ENCODE data around the gene DDN.

DNA sequence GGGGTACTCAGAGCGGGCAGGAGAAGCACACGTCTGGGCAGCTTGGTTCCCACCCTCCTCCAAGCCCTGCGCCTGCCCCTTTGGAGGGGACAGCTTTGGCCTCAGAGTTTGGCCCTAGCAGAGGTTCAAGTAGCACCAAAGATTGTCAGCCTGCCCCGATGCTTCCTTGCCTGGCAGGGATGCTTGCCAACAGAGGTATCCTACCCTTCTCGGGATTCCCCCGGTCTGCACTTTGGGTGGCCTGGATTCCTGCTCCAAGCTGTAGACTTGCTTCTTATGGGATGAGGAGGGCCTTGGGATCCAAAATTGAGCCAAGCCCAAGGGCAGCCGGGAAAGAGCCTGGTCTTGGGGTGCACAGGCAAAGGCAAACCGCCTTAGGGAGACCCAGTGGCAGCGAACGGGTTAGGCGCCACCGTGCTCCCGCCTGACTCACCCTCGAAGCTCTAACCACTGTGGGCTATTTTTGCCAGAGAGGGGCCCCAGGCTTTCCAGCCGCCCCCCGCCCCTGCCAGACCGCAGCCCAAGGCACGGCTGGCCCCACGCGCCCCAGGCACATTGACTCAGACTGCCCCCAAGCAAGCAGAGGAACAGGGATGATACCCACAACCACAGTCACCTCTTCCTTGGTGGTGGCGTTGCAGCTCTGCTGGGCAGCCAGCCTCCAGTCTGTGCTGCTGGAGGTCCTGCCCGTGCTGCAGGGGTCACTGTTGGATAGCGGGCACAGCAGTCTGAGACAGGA lies 26.8 kb downstream of the DDN start:
- TF ChIP-seq POLR2AphosphoS5 (IDR thresholded peaks at IDR 0.05; ENCODE audit: low read depth) (no peak), SPI1 (IDR thresholded peaks at IDR 0.05; ENCODE audit: borderline replicate concordance, low read depth) (no peak), GABPA (IDR thresholded peaks at IDR 0.05; ENCODE audit: low read depth) (no peak)
- TF ChIP-seq, protein P1, sequence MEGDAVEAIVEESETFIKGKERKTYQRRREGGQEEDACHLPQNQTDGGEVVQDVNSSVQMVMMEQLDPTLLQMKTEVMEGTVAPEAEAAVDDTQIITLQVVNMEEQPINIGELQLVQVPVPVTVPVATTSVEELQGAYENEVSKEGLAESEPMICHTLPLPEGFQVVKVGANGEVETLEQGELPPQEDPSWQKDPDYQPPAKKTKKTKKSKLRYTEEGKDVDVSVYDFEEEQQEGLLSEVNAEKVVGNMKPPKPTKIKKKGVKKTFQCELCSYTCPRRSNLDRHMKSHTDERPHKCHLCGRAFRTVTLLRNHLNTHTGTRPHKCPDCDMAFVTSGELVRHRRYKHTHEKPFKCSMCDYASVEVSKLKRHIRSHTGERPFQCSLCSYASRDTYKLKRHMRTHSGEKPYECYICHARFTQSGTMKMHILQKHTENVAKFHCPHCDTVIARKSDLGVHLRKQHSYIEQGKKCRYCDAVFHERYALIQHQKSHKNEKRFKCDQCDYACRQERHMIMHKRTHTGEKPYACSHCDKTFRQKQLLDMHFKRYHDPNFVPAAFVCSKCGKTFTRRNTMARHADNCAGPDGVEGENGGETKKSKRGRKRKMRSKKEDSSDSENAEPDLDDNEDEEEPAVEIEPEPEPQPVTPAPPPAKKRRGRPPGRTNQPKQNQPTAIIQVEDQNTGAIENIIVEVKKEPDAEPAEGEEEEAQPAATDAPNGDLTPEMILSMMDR (IDR thresholded peaks at IDR 0.05; ENCODE audit: insufficient read depth, low read length): peak; percentile 11
- TF ChIP-seq, protein P2, sequence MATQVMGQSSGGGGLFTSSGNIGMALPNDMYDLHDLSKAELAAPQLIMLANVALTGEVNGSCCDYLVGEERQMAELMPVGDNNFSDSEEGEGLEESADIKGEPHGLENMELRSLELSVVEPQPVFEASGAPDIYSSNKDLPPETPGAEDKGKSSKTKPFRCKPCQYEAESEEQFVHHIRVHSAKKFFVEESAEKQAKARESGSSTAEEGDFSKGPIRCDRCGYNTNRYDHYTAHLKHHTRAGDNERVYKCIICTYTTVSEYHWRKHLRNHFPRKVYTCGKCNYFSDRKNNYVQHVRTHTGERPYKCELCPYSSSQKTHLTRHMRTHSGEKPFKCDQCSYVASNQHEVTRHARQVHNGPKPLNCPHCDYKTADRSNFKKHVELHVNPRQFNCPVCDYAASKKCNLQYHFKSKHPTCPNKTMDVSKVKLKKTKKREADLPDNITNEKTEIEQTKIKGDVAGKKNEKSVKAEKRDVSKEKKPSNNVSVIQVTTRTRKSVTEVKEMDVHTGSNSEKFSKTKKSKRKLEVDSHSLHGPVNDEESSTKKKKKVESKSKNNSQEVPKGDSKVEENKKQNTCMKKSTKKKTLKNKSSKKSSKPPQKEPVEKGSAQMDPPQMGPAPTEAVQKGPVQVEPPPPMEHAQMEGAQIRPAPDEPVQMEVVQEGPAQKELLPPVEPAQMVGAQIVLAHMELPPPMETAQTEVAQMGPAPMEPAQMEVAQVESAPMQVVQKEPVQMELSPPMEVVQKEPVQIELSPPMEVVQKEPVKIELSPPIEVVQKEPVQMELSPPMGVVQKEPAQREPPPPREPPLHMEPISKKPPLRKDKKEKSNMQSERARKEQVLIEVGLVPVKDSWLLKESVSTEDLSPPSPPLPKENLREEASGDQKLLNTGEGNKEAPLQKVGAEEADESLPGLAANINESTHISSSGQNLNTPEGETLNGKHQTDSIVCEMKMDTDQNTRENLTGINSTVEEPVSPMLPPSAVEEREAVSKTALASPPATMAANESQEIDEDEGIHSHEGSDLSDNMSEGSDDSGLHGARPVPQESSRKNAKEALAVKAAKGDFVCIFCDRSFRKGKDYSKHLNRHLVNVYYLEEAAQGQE (IDR thresholded peaks at IDR 0.05; ENCODE audit: insufficient replicate concordance, low read depth): no peak
